ENCODE data around the gene POU3F1.
"Not testable (repeated sequence)": the region's sequence is repeated elsewhere in the genome, so short reads cannot be mapped to it uniquely, and the experiment has no call there.

POU3F1 gene

DNA sequence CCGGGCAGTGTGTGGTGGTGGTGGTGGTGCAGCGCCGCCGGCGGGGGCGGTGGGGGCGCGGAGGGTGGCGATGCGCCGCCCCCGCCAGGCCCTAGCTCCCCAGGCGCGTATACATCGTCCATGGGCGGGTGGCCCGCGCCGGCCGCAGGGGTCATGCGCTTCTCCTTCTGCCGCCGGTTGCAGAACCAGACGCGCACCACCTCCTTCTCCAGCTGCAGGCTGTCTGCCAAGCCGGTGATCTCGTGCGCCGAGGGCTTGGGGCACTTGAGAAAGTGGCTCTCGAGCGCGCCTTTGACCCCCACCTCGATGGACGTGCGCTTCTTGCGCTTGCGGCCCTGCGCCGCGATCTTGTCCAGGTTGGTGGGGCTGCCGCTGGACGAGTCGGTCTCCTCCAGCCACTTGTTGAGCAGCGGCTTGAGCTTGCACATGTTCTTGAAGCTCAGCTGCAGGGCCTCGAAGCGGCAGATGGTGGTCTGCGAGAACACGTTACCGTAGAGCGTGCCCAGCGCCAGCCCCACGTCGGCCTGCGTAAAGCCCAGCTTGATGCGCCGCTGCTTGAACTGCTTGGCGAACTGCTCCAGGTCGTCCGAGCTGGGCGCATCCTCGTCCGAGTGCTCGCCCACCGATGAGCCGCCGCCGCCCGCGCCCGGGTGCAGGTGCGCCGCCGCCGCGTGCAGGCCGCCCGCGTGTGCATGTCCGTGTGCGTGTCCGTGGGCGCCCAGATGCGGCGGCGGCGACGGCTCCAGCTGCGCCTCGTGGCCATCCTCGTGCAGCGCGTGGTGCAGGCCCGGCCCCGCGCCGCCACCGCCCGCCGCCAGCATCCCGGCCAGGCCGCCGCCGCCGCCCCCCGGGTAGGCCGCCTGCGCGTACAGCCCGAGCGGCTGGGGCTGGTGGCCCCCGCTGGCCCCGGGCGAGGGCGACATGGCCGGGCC lies 926 bp downstream of the POU3F1 start:
- peaks cover 68% of the 10 kb centered on the region for H3K27me3 Mint-ChIP-seq
- no peaks in the 10 kb centered on the region for H3K36me3 Mint-ChIP-seq (ENCODE audit: low read depth)
- peak overlapping the region; percentile 32 for H3K4me3 Mint-ChIP-seq
- no peak overlapping the region for H3K27ac Mint-ChIP-seq
- peaks cover 13% of the 10 kb centered on the region for H3K4me1 Mint-ChIP-seq (ENCODE audit: low read depth)
- H3K9me3 Mint-ChIP-seq, result no peaks in the 10 kb centered on the region

DNA sequence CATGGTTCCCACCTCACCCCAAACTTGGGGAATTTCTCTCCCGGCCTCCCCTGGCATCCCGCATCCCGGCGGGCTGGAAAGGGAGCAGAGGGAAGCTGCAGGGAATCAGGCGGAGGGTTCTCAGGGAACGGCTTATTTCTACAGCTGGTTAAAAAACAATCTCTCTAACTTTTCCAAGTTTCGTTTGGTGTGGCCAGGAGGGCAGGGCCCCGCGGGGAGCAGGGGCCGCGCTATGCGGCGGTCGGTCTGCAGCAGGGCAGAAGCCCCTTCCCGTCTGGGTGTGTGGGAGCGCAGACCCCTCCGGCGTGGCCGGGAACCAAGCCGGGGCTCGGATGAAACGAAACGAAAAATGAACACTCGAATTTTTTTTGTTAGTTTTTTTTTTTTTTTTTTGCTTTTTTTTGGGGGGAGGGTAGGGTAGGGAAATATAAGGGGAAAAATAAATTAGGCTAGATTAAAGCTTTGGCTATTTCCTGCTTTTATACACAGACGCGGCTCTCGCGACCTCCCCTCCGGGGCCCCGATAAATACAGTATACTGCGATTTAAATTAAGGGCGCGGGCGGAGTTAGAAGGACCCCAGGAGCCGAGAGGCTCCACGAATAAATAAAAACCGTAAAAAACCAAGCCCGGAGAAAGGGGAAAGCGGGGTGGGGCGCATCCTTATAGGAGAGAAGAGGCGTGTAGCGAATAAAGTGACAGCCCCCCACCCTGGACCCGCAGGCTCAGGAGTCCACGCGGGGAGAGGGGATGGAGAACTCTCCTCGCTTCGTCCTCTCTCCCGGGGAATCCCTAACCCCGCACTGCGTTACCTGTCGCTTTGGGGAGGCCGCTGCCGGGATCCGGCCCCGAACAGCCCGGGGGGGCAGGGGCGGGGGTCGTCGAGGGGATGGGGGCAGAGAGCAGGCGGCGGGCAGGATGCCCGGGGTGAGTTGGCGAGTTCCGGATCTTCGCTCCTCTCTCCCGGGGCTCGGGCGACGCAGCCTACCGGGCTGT lies 2.1 kb downstream of the POU3F1 start:
- Mint-ChIP-seq H3K27me3 (peaks cover 71% of the 10 kb centered on the region), H3K4me3 (peak overlapping the region; percentile 66)

DNA sequence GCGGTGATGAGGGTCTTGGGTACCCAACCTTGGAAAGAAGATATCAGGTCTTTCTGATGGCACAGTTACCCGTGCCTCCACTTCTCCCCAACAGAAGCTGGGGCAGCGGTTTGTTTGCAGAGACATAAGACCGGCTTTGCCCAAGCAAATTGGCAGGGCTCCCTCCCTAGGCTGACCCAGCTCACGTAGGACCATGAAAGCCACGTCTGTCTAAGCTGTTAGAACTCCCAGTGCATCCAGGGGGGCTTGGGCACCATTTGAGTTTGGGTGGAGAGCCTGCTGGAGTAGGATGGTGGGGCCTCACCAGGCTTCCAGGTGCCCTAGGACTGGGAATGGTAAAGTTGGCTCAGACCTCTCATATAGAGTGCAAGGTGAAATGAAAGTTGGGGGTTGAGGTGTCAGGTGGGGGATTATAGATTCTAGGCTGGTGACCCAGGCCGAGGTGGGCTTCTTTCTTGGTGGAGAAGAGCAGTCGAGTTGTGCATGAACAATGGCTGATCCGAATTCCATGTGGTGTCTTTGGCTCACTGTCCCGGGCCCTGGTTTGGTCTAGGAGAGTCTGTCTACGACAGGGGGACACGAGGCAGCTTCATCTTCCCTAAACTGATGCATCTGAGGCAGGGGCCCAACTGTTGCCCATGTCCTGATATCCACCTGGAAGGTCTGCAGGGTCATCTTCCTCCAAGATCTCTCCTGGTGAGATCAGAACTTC lies 3.4 kb downstream of the POU3F1 start:
- Mint-ChIP-seq H3K36me3 (ENCODE audit: low read depth) (no peaks in the 10 kb centered on the region), H3K27ac (no peak overlapping the region), H3K4me1 (ENCODE audit: low read depth) (peaks cover 13% of the 10 kb centered on the region), H3K27me3 (peaks cover 65% of the 10 kb centered on the region), H3K4me3 (no peak overlapping the region), H3K9me3 (no peaks in the 10 kb centered on the region)

More for the DNA sequence above, 2.1 kb downstream of the POU3F1 start:
- H3K9me3 Mint-ChIP-seq, result no peaks in the 10 kb centered on the region
- H3K36me3 Mint-ChIP-seq (ENCODE audit: low read depth), result no peaks in the 10 kb centered on the region
- peaks cover 13% of the 10 kb centered on the region for H3K4me1 Mint-ChIP-seq (ENCODE audit: low read depth)
- H3K27ac Mint-ChIP-seq, result no peak overlapping the region

GRCh38 chr1:38041936-38042834 lies 4.4 kb downstream of the POU3F1 start:
- Mint-ChIP-seq H3K4me3 (no peak overlapping the region), H3K27ac (no peak overlapping the region), H3K4me1 (ENCODE audit: low read depth) (peaks cover 13% of the 10 kb centered on the region), H3K27me3 (peaks cover 55% of the 10 kb centered on the region), H3K9me3 (no peaks in the 10 kb centered on the region), H3K36me3 (ENCODE audit: low read depth) (no peaks in the 10 kb centered on the region)

GRCh38 chr1:38039331-38040088 lies 7.1 kb downstream of the POU3F1 start:
- no peaks in the 10 kb centered on the region for H3K9me3 Mint-ChIP-seq
- no peak overlapping the region for H3K27ac Mint-ChIP-seq
- H3K4me3 Mint-ChIP-seq, result no peak overlapping the region
- no peaks in the 10 kb centered on the region for H3K36me3 Mint-ChIP-seq (ENCODE audit: low read depth)
- H3K27me3 Mint-ChIP-seq, result peaks cover 52% of the 10 kb centered on the region
- peaks cover 7% of the 10 kb centered on the region for H3K4me1 Mint-ChIP-seq (ENCODE audit: low read depth)

GRCh38 chr1:38038861-38039260 lies 7.7 kb downstream of the POU3F1 start:
- Mint-ChIP-seq H3K4me1 (ENCODE audit: low read depth) (peaks cover under 1% of the 10 kb centered on the region), H3K4me3 (no peak overlapping the region), H3K36me3 (ENCODE audit: low read depth) (no peaks in the 10 kb centered on the region), H3K9me3 (no peaks in the 10 kb centered on the region), H3K27ac (no peak overlapping the region), H3K27me3 (peaks cover 48% of the 10 kb centered on the region)

- peaks cover 33% of the 10 kb centered on the region for H3K27me3 Mint-ChIP-seq
Observed at GRCh38 chr1:38037221-38037939, 9.2 kb downstream of the POU3F1 start.

GRCh38 chr1:38034871-38035270 lies 11.7 kb downstream of the POU3F1 start:
- Mint-ChIP-seq H3K27me3 (peaks cover 11% of the 10 kb centered on the region), H3K27ac (no peak overlapping the region), H3K9me3 (no peaks in the 10 kb centered on the region), H3K4me3 (no peak overlapping the region), H3K4me1 (ENCODE audit: low read depth) (peaks cover 20% of the 10 kb centered on the region), H3K36me3 (ENCODE audit: low read depth) (no peaks in the 10 kb centered on the region)

More at GRCh38 chr1:38037221-38037939, 9.2 kb downstream of the POU3F1 start:
- Mint-ChIP-seq H3K4me3 (no peak overlapping the region), H3K36me3 (ENCODE audit: low read depth) (no peaks in the 10 kb centered on the region), H3K27ac (no peak overlapping the region), H3K9me3 (no peaks in the 10 kb centered on the region), H3K4me1 (ENCODE audit: low read depth) (no peaks in the 10 kb centered on the region)

DNA sequence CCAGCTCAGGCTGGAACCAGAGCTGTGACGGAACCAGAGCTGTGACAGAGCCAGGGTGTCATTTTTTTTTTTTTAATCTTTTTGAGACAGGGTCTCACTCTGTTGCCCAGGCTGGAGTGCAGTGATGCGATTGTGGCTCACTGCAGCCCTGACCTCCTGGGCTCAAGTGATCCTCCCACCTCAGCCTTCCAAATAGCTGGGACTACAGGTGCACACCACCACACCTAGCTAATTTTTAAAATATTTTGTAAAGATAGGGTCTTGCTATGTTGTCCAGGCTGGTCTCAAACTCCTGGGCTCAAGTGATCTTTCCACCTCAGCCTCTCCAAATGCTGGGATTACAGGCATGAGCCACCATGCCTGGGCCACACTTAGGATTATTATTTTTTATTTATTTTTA lies 13.6 kb downstream of the POU3F1 start:
- not testable (repeated sequence) for H3K36me3 Mint-ChIP-seq (ENCODE audit: low read depth); H3K27ac Mint-ChIP-seq
- H3K4me1 Mint-ChIP-seq (ENCODE audit: low read depth), result peaks cover 39% of the 10 kb centered on the region

DNA sequence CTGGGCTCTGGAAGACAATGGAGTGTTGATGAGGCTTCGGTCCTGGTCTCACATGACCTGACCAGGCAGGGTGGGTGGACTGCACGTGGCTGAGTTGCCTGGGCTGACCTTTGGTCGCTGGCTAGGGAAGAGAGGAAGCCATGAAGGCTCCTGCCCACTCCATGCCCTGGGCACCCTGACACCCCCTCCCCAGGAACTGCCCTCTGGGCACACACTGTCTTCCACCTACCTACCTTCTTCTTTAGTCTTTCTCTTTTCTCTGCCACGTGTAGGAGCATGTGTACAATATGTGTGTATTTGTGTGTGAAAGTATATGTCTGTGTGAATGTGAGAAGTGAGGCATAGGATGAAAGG lies 15.1 kb downstream of the POU3F1 start:
- peaks cover 54% of the 10 kb centered on the region for H3K4me1 Mint-ChIP-seq (ENCODE audit: low read depth)
- H3K27me3 Mint-ChIP-seq, result no peaks in the 10 kb centered on the region
- H3K4me3 Mint-ChIP-seq, result peak overlapping the region; percentile 15
- peak overlapping the region; percentile 50 for H3K27ac Mint-ChIP-seq
- no peaks in the 10 kb centered on the region for H3K9me3 Mint-ChIP-seq
- peaks cover 4% of the 10 kb centered on the region for H3K36me3 Mint-ChIP-seq (ENCODE audit: low read depth)

More for the DNA sequence above, 13.6 kb downstream of the POU3F1 start:
- H3K27me3 Mint-ChIP-seq, H3K4me3 Mint-ChIP-seq, H3K9me3 Mint-ChIP-seq: not testable (repeated sequence)

GRCh38 chr1:38030596-38031512 lies 15.7 kb downstream of the POU3F1 start:
- no peaks in the 10 kb centered on the region for H3K27me3 Mint-ChIP-seq
- H3K4me1 Mint-ChIP-seq (ENCODE audit: low read depth), result peaks cover 61% of the 10 kb centered on the region
- no peaks in the 10 kb centered on the region for H3K9me3 Mint-ChIP-seq
- H3K27ac Mint-ChIP-seq, result peak overlapping the region; percentile 87
- peak overlapping the region; percentile 55 for H3K4me3 Mint-ChIP-seq
- H3K36me3 Mint-ChIP-seq (ENCODE audit: low read depth), result peaks cover 10% of the 10 kb centered on the region
